Raji (cell line): ENCODE measurements around the gene USP14.

Experiments used
- POLR2A ChIP-seq: IDR thresholded peaks from 2 replicates; pipeline ENCODE4 v1.6.1; 2011; ENCODE audit warnings: low read depth, low read length, control low read depth; ENCODE audit not compliant: insufficient read depth

Gene USP14

GRCh38 chr18:179499-179898 lies 21.1 kb downstream of the USP14 start:
- no peak for TF ChIP-seq POLR2A

GRCh38 chr18:181711-182110 lies 23.4 kb downstream of the USP14 start:
- no peak for TF ChIP-seq POLR2A

- no peak for TF ChIP-seq POLR2A
Observed at GRCh38 chr18:183769-184168, 25.4 kb downstream of the USP14 start.

DNA sequence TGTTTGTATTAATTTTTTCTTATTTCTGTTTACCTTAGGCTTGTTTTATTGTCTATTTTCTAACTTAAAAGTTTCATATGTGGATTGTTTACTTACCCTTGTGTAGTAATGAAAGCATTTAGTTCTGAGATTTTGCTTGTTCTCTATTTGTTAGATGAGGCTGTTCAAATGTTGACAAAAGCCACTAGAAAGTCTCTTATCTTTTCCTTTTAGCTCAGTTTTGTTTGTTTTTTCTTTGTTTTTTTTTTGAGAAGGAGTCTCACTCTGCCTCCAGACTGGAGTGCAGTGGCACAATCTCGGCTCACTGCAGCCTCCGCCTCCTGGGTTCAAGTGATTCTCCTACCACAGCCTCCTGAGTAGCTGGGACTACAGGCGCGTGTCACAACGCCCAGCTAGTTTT lies 30.9 kb downstream of the USP14 start:
- TF ChIP-seq POLR2A, result no peak

DNA sequence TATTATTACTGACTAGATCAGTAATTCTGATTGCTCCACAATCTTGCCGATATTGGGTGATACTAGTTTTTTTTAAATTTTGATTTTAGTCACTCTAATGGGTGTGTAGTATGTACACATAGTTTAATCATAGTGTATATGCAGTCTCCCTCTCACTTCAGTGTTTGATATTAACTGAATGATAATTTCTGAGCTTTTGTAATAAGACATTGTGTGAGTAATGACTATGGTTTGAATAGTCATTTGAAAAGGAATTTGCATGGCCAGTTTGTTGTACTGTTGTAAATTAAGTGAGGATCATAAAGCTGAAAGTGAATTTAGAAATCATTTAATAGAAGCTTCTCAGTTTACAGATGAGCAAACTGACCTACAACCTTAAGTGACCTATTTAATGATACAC lies 33.4 kb downstream of the USP14 start:
- no peak for TF ChIP-seq POLR2A

- TF ChIP-seq POLR2A, result no peak
Observed at GRCh38 chr18:192801-193200, 34.4 kb downstream of the USP14 start.

DNA sequence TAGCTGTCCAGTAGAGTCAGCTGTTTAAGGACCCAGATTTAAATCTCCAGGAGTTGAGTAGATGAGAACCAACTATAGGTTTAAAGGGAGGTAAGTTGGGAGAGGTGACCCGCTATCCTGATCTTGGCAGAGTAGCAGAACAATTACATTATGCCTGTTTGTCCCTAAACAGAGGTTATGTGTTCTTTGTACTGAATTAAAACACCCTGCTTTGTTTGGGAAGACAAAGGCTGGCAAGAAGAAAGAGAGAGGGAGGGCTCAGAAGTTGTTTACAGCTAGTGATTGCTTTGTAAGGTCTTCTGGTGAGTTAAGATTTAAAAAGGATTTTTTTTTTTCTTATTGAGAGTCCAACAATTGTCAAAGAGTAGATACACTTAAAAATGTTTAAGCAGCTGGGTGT lies 37.3 kb downstream of the USP14 start:
- TF ChIP-seq POLR2A, result no peak

- no peak for TF ChIP-seq POLR2A
Observed at GRCh38 chr18:199214-199613, 40.9 kb downstream of the USP14 start.

- TF ChIP-seq POLR2A, result no peak
Observed at GRCh38 chr18:199768-200167, 41.4 kb downstream of the USP14 start.

DNA sequence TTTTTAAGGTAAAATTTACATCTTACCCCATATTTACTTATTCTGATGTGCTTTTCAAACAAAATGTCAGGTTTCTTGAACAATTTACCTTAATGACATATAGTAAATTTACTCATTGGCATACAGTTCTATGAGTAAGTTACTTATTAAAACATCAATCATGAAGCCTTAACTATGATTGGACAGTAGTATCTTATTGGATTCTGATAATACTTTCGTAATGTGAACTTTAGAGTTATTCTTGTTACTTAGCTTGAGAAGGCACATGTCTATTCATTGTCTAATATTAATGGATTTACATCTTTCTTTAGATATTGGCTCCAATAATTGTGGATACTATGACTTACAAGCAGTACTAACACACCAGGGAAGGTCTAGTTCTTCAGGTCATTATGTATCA lies 51.7 kb downstream of the USP14 start:
- TF ChIP-seq POLR2A, result no peak

DNA sequence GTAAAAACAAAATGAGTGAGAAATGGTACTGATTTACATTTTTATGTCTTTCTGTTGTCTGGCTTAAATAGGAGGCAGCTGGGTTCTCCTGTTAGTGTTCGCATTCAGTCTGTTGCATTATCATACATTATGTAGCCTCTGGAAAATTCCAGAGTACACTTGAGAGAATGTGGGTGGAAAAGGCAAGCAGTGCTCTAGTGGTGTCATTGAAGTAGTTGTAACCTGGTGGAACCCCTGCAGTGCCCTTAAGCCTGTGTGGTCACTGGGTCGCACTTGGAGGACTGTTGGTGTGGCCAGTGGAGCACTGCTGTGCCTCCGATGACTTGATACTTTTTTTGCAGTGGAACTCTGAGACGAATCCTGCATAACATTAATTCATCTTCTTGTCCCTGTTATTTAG lies 52.4 kb downstream of the USP14 start:
- no peak for TF ChIP-seq POLR2A

DNA sequence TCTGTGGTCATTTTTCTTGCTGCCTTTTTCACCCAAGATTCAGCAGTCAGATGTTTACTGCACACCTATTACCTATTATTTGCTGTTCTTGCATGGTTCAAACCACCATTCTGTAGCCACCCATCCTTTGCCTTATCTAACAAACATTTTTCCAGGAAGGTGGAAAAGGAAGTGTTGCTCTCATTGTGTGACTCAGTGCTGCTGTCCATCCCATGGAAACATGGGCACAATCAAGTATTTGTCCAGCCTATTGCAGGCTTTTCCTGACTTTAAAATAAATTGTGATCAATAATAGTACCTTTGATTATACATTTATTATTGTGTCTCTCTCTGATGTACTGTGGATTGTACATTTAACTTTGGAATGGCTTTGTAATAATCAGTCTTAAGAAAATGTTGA lies 53.2 kb downstream of the USP14 start:
- no peak for TF ChIP-seq POLR2A

GRCh38 chr18:212780-213179 lies 54.4 kb downstream of the USP14 start:
- TF ChIP-seq POLR2A, result no peak

GRCh38 chr18:213505-213904 lies 55.1 kb downstream of the USP14 start:
- no peak for TF ChIP-seq POLR2A

GRCh38 chr18:213966-214365 lies 55.6 kb downstream of the USP14 start:
- TF ChIP-seq POLR2A, result no peak

- no peak for TF ChIP-seq POLR2A
Observed at GRCh38 chr18:215448-216010, 57.2 kb downstream of the USP14 start.

DNA sequence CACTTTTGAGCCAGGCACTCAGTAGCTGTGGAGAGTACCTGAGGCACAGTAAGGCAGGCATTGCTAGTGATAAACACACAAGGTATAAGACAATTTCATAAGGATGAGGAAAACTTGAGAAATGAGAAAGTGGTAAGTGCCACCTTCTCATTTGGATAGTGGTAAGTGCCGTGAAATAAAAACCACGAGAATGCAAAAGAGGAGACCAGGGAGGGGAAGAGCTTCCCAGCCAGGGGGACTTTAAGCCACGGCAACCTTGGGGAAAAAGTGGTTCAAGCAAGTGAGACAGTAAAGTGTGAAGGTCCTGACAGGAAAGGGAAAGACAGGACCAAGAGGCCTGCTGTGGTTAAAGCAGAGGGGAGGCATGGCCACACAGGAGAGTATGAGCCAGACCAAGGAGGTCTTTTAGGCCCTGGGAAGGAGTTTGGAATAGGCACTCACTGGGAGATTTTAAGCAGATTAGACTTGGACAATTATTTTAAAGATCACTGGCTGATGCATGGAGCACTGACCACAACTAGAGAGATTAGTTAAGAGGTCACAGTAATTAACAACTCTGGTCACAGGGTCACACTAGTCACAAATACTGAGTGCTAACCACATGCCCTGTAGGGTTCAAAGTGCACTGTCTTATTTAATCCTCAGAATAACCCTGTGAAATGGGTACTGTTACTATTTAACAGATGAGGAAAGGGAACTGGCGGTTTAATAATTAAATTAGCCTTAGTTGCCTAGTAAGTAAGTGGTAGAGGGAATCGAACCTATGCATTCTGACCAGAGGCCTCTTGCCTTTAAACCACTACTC lies 59.4 kb downstream of the USP14 start:
- TF ChIP-seq POLR2A, result no peak
